Upper lobe of right lung (tissue), 1 donor: ENCODE results near the gene POLR1D. TPM values are rescaled to one million over a fixed set of nuclear protein-coding genes. Genes with fewer than 3 reads are reported as not detected.

Source experiments
- ATAC-seq: fragments of 200-7000 bp; cut with Tn5 transposase; one replicate; pipeline ENCODE4 v1.9.1; 2020; ENCODE audit warnings: mild to moderate bottlenecking, moderate library complexity
- DNase-seq: peaks from one replicate; pipeline ENCODE4 v3.0.0-alpha.2; 2020
- H3K27ac ChIP-seq: fragments of 200-600 bp; one replicate; pipeline ENCODE4 v1.8.0; 2022
- H3K27me3 ChIP-seq: fragments of 200-600 bp; one replicate; pipeline ENCODE4 v1.8.0; 2022; ENCODE audit warnings: mild to moderate bottlenecking
- H3K36me3 ChIP-seq: fragments of 200-600 bp; one replicate; pipeline ENCODE4 v1.8.0; 2022
- H3K4me1 ChIP-seq: fragments of 200-600 bp; one replicate; pipeline ENCODE4 v1.8.0; 2022
- H3K4me3 ChIP-seq: fragments of 200-600 bp; one replicate; pipeline ENCODE4 v1.8.0; 2022; ENCODE audit warnings: mild to moderate bottlenecking
- H3K9me3 ChIP-seq: fragments of 200-600 bp; one replicate; pipeline ENCODE4 v1.8.0; 2022
- CTCF ChIP-seq: fragments of 200-600 bp; IDR thresholded peaks from one replicate; pipeline ENCODE4 v1.8.0; 2022; ENCODE audit warnings: antibody characterized with exemption
- intact Hi-C: fragments of 100-400 bp; cut with DNase I; formaldehyde crosslinking; loops from one replicate; pipeline ENCODE4 v1.11.0; 2022
- total RNA-seq: library from RNA; stranded (reverse); fragmentation: NEBNext Ultra II Directional; extraction: Animal tissue kit (Norgen Biotek cat#: 25700); gene quantifications from one replicate; pipeline ENCODE4 v1.2.1, GENCODE V29; 2021
- donor health status: DM: no; HTN: yes; CAD: no; lungs with severe emphysema.

The POLR1D gene
- total RNA-seq, 1 donor from 2014 or later, result 114 TPM

GRCh38 chr13:27638521-27638920 is 16.8 kb downstream of the POLR1D start:
- no peak for DNase-seq
- intact Hi-C loops, result no loop called here
- no peak for ATAC-seq

DNA sequence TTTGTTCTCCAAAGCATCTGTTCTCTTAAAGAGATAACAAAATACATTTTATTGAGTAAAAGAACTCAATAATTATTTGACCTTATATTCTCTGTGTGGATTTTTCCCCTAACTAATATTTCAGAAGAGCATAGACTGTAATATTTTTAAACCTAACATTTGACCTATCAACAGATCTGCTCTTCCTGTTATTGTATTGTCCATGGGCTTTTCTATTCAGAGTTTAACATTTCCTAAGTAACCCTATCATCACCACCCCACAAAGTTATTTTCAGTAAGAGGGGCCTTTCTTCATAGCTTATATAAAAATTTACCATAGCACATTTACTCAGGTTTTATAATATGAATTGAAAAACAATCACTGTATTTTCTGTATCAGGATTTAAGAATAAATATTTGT is 17.5 kb downstream of the POLR1D start:
- no peaks in the 10 kb centered on the region for H3K9me3 ChIP-seq
- H3K27me3 ChIP-seq, result no peaks in the 10 kb centered on the region
- H3K4me1 ChIP-seq, result peaks cover 24% of the 10 kb centered on the region
- DNase-seq (no peak), ATAC-seq (no peak)
- no peak for TF ChIP-seq CTCF
- peak overlapping the region; percentile 1 for H3K27ac ChIP-seq
- H3K36me3 ChIP-seq, result no peaks in the 10 kb centered on the region
- intact Hi-C loops, result no loop called here
- no peak overlapping the region for H3K4me3 ChIP-seq

More at GRCh38 chr13:27638521-27638920, 16.8 kb downstream of the POLR1D start:
- Histone ChIP-seq H3K4me1 (peaks cover 24% of the 10 kb centered on the region), H3K9me3 (no peaks in the 10 kb centered on the region), H3K27me3 (no peaks in the 10 kb centered on the region), H3K36me3 (no peaks in the 10 kb centered on the region), H3K27ac (peak overlapping the region; percentile 1), H3K4me3 (no peak overlapping the region)
- TF ChIP-seq CTCF, result no peak

GRCh38 chr13:27641711-27642502 is 20.2 kb downstream of the POLR1D start:
- intact Hi-C loops, result no loop called here
- ATAC-seq (no peak), DNase-seq (no peak)
- Histone ChIP-seq H3K9me3 (no peaks in the 10 kb centered on the region), H3K36me3 (no peaks in the 10 kb centered on the region), H3K4me1 (peaks cover 20% of the 10 kb centered on the region), H3K27me3 (no peaks in the 10 kb centered on the region), H3K27ac (no peak overlapping the region), H3K4me3 (no peak overlapping the region)
- TF ChIP-seq CTCF, result no peak

DNA sequence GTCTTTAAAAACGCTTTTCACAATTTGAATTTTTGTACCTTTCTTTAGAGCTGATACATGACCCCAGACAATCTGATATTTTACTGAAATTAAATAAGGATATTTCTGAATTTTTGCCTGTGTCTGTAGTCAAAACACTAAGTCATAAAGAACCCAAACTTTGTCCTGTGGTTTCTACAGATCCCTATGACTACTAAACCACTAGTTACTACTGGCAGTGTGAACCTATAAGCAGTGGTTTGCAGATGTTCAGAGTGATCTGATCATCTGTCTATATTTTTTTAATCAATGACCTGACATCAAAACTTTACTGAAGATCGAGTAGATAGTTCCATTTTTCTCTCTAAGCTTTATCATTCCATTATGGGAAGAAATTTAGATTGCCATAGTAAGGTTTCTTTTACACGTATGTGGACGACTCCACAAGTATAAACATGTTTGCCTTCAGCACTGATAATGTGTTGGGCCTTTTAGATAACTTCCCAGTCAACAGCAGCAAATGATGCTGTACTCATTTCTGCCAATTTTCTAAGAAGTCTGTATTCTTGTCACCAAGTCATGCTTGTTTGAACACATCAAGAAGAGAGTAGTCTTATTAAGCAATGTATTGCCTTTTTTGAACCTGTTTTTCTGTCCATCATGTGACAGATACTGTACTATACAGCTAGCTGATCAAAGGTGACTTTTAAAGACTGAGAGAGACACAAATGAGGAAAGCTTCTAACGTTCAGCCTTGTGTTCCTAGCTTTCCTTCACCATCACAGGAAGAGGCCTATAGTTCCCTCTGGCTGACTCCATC is 21.8 kb downstream of the POLR1D start:
- Histone ChIP-seq H3K27ac (no peak overlapping the region), H3K4me1 (peaks cover 10% of the 10 kb centered on the region), H3K4me3 (no peak overlapping the region), H3K36me3 (peaks cover 8% of the 10 kb centered on the region), H3K9me3 (no peaks in the 10 kb centered on the region), H3K27me3 (no peaks in the 10 kb centered on the region)
- ATAC-seq, result no peak
- intact Hi-C loops, result no loop called here
- no peak for TF ChIP-seq CTCF
- DNase-seq, result no peak

GRCh38 chr13:27644302-27644701 is 22.6 kb downstream of the POLR1D start:
- Histone ChIP-seq H3K4me3 (no peak overlapping the region), H3K4me1 (peaks cover 2% of the 10 kb centered on the region), H3K27me3 (no peaks in the 10 kb centered on the region), H3K9me3 (no peaks in the 10 kb centered on the region), H3K27ac (no peak overlapping the region), H3K36me3 (peaks cover 15% of the 10 kb centered on the region)
- DNase-seq (no peak), ATAC-seq (no peak)
- intact Hi-C loops, result no loop called here
- TF ChIP-seq CTCF, result no peak
